Posterior vena cava (tissue), 2 donors: ENCODE measurements around the gene ALOX15. TPM values are rescaled to one million over a fixed set of nuclear protein-coding genes. Genes with fewer than 3 reads are reported as not detected.
"Not testable (repeated sequence)": the region's sequence is repeated elsewhere in the genome, so short reads cannot be mapped to it uniquely, and the experiment has no call there.

Experiments
- DNase-seq: peaks from one replicate; pipeline ENCODE4 v3.0.0-alpha.2; 2020; ENCODE audit warnings: low spot score
- intact Hi-C, 2 donors: fragments of 100-400 bp; cut with DNase I; formaldehyde crosslinking; loops; one replicate each; pipeline versions ENCODE4 v1.14.1 to v1.14.2; 2022 to 2023
- long read RNA-seq, 2 donors: library from polyadenylated mRNA; unstranded; transcript quantifications; one replicate each; pipeline ENCODE4 v2.0.0, GENCODE V29; 2020 to 2021
- total RNA-seq, 2 donors: library from RNA; stranded (reverse); fragmentation: NEBNext Ultra II Directional; extraction: Animal tissue kit (Norgen Biotek cat#: 25700); gene quantifications; one replicate each; pipeline ENCODE4 v1.2.1, GENCODE V29; 2021
- donor health status: DM: yes; HTN: yes; CAD: no.
- donor health status: DM: yes; HTN: yes; CAD: no.

ALOX15 gene, protein sequence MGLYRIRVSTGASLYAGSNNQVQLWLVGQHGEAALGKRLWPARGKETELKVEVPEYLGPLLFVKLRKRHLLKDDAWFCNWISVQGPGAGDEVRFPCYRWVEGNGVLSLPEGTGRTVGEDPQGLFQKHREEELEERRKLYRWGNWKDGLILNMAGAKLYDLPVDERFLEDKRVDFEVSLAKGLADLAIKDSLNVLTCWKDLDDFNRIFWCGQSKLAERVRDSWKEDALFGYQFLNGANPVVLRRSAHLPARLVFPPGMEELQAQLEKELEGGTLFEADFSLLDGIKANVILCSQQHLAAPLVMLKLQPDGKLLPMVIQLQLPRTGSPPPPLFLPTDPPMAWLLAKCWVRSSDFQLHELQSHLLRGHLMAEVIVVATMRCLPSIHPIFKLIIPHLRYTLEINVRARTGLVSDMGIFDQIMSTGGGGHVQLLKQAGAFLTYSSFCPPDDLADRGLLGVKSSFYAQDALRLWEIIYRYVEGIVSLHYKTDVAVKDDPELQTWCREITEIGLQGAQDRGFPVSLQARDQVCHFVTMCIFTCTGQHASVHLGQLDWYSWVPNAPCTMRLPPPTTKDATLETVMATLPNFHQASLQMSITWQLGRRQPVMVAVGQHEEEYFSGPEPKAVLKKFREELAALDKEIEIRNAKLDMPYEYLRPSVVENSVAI
- not detected for total RNA-seq
- long read RNA-seq, donor 1, result 0 reads
- long read RNA-seq, donor 2, result 0 reads

DNA sequence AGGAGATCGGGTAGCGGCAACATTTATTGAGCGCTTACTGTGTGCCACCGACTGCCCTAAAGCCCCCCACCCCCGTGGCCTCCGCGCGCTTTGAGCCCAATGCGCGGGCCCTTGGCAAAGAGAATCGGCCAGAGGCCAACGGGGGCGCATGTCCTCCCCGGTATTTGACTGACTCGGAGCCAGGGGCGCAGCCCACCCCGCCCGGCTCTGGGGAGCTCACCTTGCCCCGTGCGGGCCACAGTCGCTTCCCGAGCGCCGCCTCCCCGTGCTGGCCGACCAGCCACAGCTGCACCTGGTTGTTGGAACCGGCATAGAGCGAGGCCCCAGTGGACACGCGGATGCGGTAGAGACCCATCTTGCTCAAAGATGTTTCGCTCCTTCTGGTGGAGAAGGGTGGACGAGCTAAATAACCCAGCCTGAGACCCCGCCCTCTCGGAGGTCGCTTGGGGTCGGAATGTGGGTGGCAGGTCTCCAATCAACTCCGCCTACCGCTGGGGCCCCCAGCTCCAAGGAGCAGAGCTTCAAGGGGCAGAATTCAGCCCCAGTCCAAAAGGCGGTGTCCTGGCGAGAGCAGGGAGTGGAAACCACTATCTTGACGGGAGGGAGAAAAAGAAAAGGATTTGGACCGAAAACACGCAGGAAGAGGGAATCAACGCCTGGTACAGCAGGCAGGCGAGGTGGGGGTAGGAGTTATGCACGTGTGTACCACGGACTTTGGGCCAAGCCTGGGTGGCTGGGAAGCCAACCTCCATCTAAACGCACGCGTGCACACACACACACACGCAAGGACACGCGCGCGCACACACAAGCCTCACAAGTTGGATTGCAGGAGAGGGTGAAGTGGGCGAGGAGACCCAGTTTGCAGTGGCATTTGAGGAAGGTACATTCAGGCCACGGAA lies at the start of gene ALOX15:
ALOX15 (minus strand) TSS at position 382 of the 899 bp plus-strand sequence; CDS start at position 355, 27 bp downstream.
- intact Hi-C loops, result no loop called here
- DNase-seq, result peak; percentile 80

DNA sequence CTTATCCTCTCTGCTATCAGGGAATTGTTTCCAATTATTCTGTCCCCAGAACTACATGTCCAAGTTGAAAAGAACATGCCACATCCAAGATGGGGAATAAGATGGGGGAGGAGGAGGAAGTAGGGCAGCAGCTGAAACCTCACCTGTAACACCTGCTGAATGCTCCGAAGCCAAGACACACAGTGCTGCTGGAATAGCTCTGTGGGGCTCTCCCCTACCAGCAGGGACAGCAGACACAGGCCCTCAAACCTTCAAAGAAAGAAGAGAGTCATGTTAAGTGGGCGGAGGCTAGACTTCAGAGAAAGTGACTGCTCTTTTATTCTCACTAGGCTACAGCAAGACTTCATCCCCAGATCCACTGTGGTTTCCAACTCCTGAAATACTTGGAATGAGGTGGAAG lies 49.3 kb upstream of the ALOX15 start:
- no peak for DNase-seq
- intact Hi-C loops, result no loop called here

DNA sequence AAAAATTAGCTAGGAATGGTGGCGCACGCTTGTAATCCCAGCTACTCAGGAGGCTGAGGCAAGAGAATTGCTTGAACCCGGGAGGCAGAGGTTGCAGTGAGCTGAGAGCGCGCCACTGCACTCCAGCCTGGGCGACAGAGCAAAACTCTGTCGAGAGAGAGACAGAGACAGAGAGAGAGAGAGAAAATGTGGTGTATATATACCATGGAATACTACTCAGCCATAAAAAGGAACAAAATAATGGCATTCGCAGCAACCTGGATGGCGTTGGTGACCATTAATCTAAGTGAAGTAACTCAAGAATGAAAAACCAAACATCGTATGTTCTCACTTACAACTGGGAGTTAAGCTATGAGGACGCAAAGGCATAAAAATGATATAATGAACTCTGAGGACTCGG lies 48.4 kb upstream of the ALOX15 start:
- DNase-seq, intact Hi-C loops: not testable (repeated sequence)

DNA sequence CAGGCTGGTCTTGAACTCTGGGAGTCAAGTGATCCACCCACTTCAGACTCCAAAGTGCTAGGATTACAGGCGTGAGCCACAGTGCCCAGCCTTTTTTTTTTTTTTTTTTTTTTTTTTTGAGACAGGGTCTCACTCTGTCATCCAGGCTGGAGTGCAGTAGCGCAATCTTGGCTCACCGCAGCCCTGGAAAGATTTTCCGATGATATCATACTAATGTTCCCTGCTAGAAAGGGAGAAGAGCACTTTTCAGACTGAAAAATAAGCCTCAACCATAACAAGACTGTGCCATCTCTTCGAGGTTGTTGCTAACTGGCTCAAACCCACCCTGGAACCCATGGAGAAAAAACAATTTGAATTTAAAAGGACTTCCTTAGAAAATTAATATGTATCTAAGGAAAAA lies 42.3 kb upstream of the ALOX15 start:
- intact Hi-C loops, DNase-seq: not testable (repeated sequence)

DNA sequence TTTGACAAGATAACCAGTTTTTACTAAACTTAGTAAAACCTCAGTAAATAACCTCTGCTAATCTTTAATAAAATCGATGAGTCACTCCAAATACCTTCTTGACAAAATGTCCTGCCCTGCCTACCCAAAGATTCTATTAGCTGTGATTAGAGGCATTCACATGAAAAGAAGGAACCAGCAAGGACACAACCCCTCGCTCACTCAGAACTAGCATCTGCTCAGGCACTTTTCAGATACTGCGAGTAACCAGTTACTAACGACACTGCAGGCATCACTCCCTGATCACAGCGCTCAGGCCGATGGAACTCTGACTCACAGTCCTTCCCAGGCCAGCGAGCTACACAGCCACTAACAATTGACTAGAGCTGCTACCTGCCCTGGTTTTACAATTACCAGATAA lies 38.2 kb upstream of the ALOX15 start:
- intact Hi-C loops, result no loop called here
- DNase-seq, result no peak

DNA sequence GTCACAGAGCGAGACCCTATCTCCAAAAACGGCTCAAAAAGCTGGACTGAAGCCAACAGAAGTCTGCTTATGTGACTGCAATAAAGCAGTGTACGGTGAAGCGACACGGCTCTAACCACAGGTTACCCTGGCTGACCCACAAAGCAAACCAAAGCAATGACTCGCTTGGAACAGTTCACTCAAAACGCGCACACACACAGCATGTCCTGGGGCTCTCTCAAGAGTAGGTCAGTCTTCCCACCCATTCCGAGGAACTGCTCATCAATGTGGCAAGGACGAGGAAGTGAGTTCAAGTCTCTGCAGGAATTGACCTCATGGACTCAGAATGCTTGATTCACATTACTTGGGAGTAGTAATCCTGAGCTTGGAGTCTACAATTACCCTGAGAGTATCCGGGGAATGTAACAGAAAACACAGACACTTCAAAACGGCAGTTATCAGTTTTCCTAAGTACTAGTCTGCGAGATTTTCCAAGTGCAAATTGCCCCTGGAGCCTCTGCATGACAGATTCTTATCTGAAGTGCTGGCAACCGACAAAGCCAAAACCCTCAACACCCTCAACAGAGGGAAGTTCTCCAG lies 37.1 kb upstream of the ALOX15 start:
- DNase-seq, result no peak
- intact Hi-C loops, result no loop called here

DNA sequence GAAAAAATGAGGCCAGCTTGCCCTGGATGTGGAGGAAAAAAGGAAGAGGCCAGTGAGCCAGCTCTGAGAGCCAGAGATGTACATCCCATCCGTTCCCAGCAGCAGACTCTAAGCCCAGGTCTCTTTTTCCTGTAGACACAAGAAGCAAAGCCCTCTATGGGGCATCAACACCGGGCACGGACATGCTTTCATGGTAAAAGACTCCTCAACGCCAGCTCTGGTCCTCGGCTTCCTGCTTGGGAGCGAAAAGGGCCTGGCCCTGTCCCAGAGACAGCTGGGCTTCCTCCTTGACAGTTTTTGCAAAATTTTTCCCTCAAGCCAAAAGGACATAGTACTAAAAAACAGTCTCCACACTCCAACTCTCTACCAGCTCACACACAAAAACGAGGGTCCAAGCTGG lies 35.3 kb upstream of the ALOX15 start:
- intact Hi-C loops, result no loop called here
- no peak for DNase-seq

DNA sequence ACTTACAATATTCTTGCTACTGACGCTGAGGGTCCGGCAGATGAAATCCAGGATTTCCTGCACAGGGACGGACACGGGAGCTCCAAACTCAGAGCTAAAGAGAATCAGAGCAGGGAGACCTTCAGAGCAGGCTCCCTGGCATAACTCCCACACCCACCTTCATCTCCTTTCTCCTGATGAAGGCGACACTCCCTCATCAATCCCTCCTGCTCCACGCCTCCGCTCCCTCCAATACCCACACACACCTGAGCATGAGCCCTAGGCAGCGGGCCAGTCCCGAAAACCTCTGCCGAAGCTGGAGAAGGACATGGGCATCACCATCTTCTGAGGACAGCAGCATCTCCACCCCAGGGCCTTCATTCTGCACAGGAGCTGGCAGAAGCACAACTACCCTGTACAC lies 34.3 kb upstream of the ALOX15 start:
- no peak for DNase-seq
- intact Hi-C loops, result no loop called here

DNA sequence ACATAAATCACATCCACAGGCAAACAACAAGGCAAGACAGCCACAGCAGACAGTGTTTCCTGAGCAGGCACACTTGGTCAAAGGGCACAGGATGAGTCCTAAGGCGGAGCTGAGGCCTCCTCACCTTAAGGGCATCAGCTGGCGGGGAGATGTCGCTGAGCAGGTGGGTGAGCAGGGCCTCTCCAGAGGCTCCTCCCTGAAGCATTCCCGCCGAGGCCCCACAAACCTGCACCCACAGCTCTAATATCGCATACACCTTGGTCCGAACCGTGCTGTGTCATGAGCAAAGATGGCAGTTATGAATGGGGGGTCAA lies 33.2 kb upstream of the ALOX15 start:
- intact Hi-C loops, result no loop called here
- no peak for DNase-seq

DNA sequence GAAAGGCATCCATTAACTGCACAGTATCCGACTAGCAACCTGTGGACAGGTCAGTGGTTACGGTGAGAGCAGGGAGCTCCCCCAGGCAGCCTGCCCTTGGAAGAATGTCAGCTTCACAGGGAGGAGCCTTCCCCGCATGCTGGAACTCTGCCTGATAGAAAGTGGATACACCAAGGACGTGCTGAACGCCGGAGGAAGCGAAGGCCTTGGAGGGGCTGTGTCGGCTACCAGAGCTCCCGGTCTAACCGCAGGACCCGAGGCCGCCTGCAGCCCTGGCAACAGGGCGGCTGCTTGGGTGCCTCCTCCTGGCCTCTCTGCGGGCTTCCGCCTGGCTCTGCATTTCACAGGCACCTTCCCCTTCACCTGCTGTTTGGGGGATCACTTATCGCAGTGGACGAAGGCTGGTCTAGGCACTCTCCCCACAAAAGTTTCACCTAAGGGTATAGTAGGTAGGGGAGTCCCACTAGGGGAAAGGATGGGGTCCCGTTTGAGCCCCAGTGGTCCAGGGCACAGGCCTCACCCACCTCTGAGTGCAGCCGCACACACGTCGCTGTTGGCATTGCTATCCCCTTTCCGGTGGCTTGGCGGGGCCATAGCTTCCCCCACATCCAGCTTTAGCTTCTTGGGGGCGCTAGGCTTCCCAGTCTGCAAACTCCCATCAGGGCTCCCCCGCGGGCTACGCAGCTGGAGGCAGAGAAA lies 32.7 kb upstream of the ALOX15 start:
- no peak for DNase-seq
- intact Hi-C loops, result no loop called here

DNA sequence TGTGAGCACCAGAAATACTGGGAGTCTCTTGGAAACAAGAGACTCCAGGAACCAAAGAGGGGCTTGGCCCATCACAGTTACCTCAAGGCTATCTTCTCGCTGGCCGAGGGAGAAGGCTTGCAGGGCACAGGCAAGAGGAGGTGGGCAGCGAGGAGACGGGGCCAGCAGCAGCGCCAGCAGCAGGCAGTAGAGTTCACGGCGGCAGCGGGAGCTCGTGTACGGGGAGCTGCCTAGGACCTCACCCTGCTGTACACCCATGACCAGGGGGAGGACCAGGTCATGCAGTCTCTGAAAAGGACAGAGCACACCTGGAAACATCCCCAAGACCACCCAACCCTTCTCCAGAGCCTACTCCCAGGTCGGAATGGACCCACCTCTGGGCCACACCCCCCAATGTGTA lies 31.7 kb upstream of the ALOX15 start:
- intact Hi-C loops, result no loop called here
- DNase-seq, result no peak

DNA sequence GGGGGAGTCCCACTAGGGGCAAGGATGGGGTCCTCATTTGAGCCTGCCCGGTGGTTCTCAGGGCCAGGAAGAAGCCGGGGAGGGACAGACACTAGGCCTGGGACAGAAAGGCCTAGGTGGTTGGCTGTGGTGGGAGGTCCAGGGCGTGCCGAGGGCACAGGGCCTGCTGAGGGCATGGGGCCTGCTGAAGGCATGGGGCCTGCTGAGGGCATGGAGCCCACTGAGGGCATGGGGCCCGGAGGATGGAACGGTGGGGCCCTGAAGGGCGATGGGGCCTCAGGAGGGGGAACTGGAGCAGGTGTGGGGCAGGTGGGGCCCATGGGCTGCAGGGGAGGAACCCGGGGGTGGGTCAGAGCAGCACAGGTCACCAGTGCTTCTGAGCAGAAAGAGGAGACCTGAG lies 31.3 kb upstream of the ALOX15 start:
- intact Hi-C loops, result no loop called here
- no peak for DNase-seq

DNA sequence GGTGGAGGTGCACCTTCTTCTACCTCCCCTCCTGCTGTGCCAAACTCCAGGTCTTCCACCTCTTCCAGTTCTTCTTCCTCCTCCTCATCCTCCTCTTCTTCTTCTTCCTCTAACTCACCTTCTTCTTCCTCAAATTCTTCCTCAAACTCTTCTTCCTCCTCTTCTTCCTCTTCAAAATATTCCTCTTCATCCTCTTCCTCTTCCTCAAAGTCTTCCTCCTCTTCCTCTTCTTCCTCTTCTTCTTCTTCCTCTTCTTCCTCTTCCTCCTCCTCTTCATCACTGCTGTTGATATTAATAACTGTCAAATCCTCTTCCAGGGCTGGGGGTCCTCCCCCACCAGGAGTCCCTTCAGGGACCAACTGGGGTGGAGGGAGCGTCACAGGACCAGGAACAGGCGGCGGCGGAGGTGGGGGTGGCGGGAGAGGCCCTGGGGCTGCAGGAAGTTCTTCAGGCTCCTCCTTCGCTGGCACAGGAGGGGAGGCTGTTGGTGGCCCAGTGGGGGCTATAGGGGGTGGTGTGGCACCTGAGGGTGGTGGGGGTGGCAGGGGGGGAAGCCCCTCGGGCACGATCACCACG lies 30.7 kb upstream of the ALOX15 start:
- intact Hi-C loops, result no loop called here
- no peak for DNase-seq

DNA sequence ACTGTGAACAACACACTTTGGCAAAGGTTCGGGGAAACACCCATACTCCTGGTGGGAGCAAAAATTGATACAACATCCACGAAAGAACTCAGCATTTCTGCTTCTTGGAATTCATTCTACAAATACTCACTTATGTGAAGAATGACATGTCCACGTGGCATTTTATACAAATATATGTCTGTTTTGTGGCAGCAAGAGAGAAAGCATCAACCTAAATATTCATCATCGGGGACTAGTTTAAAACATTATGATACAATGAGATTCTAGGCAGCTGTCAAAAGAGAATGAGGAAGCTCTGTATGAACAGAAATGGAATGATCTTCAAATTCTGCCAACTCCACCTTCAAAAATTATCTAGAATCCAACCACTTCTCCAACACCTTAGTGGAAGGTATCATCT lies 25.7 kb upstream of the ALOX15 start:
- DNase-seq, result no peak
- intact Hi-C loops, result no loop called here

DNA sequence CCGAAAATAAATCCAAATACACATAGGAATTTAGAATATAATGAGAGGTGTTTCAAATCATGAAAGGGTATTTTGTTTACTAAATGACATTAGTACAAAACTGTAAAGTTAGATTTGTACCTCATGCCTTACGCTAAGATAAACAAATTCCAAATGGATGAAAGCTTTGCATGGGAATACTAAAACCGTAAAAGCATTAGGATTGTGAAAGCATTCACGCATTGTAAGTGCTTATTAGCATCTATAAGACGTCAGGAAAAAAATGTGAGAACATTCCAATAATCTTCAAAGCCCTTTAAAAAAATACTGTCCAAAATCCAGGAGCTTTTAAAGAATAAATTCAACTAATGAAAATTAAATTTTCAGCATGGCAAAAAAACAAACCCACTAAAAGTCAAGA lies 24.8 kb upstream of the ALOX15 start:
- intact Hi-C loops, result no loop called here
- DNase-seq, result no peak

DNA sequence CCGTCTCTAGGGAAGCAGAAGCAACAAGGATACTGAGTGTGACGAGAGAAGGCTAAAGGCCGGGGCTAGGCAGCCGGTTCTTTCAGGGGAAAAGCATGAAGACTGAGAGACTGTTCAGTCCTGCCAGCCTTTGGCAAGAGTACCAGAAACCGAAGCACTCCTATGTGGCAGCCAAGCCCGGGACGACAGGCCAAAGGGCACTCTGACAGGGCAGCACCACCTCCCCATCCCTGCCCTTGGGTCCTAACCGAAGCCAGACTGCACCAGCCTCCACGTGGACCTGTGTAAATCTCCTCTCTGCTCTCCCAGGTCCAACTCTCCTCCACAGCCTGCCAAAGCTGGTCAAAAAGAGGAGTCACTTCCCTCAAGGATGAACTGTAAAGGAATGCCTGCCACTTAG lies 23.5 kb upstream of the ALOX15 start:
- intact Hi-C loops, result no loop called here
- no peak for DNase-seq

DNA sequence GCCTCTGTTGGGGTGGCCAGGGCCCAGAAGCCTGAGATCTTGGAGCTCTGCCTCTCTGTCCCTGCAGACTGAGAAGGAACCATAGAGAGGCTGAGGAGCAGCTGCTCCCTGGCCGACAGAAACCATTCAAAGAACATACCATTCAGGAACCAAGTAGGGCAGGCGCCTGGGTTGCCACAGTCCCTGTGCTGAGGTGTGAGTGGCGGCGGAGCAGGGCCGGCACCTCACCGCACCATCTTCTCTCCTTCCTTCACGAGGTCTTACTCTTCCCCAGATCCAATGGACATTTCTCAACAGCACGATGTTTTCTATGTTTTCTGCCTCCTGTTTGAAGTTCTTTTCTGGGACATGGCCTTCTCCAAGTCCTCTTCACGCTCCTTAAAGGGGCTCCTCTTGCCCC lies 22.8 kb upstream of the ALOX15 start:
- DNase-seq, result no peak
- intact Hi-C loops, result no loop called here

DNA sequence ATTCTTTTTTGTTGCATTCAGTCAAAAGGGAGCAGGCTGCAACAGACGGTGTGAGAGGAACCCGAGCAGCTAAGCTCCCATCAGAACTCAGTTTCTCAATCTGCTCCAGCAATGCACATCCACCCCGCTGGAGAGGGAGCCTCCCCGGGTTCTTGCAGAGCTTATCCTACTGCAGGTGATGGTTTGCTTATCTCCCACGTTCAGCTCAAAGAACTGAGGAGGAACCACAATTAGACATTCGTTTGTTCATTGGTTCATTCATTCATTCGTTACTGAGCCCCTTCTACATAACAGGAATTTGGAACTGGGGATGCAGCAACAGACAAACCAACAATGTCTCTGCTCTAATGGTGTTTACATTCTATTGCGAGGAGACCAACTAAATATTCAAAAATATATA lies 22.2 kb upstream of the ALOX15 start:
- intact Hi-C loops, result no loop called here
- no peak for DNase-seq
